HepG2 (cell line): Measurements from ENCODE around the gene PLCL1.

Experiments
- ADNP ChIP-seq: sonication (generic); formaldehyde crosslinking; IDR thresholded peaks from 2 replicates; pipeline ENCODE4 v1.4.0; 2020; ENCODE audit warnings: missing genetic modification reagents
- ARNT ChIP-seq: fragments of 450-650 bp; IDR thresholded peaks from 2 replicates; pipeline ENCODE4 v1.6.1; 2017
- CTCF ChIP-seq: sonication (generic); formaldehyde crosslinking; IDR thresholded peaks from 2 replicates; pipeline ENCODE4 v1.5.0; 2020; ENCODE audit warnings: mild to moderate bottlenecking, missing genetic modification reagents, moderate library complexity
- FOXM1 ChIP-seq: sonication (generic); formaldehyde crosslinking; IDR thresholded peaks from 2 replicates; pipeline ENCODE4 v1.5.0; 2020; ENCODE audit warnings: missing genetic modification reagents
- MAX ChIP-seq: IDR thresholded peaks from 2 replicates; pipeline ENCODE4 v1.6.1; 2012; ENCODE audit warnings: inconsistent platforms
- MLLT10 ChIP-seq: sonication (generic); formaldehyde crosslinking; IDR thresholded peaks from 2 replicates; pipeline ENCODE4 v1.4.0; 2020; ENCODE audit warnings: missing genetic modification reagents
- ONECUT2 ChIP-seq: sonication (generic); formaldehyde crosslinking; IDR thresholded peaks from 2 replicates; pipeline ENCODE4 v1.4.0; 2020; ENCODE audit warnings: missing genetic modification reagents
- POLR2AphosphoS5 ChIP-seq: IDR thresholded peaks from 2 replicates; pipeline ENCODE4 v1.6.1; 2012; ENCODE audit warnings: low read depth, low read length
- ZBTB49 ChIP-seq: sonication (generic); formaldehyde crosslinking; IDR thresholded peaks from 2 replicates; pipeline ENCODE4 v1.4.0; 2020; ENCODE audit warnings: missing genetic modification reagents, borderline replicate concordance
- ZFP91 ChIP-seq: sonication (generic); formaldehyde crosslinking; IDR thresholded peaks from 2 replicates; pipeline ENCODE4 v1.9.0; 2022; ENCODE audit warnings: missing genetic modification reagents, mild to moderate bottlenecking, borderline replicate concordance
- ZNF530 ChIP-seq: sonication (generic); formaldehyde crosslinking; IDR thresholded peaks from 2 replicates; pipeline ENCODE4 v1.5.0; 2020; ENCODE audit warnings: low read depth, mild to moderate bottlenecking, missing genetic modification reagents
- ZNF546 ChIP-seq: sonication (generic); formaldehyde crosslinking; conservative IDR thresholded peaks from 2 replicates; pipeline ENCODE4 v1.8.1; 2023; ENCODE audit warnings: mild to moderate bottlenecking, missing genetic modification reagents
- ZNF724P ChIP-seq: sonication (generic); formaldehyde crosslinking; IDR thresholded peaks from 2 replicates; pipeline ENCODE4 v1.8.0; 2022; ENCODE audit warnings: missing genetic modification reagents, borderline replicate concordance

DNA sequence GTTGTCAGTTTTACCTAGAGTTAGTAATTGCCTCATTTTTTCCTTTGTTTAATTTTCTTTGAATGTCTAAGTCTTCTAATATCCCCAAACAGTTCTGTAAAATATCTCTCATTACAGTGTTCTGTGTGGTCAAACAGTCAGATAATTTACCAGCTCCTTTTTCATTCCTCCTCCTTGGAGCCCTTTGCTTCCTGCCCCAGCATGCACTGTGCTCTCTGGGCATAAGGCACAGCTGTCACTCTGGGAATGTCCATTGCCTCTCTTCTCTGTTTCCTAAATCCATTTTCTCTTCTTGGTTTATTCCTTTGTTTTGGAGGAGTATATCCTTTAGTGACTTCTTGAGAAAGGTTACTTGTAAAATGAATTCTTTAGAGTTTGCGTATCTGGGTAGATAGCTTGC, 139.3 kb downstream of the PLCL1 start:
- TF ChIP-seq POLR2AphosphoS5 (no peak), ADNP (no peak), ZBTB49 (no peak), ZNF546 (CRISPR knock-in tag) (no peak), ZFP91 (CRISPR knock-in tag) (no peak), ARNT (no peak), ZNF724P (no peak), MLLT10 (CRISPR knock-in tag) (no peak), CTCF (CRISPR knock-in tag) (no peak), FOXM1 (CRISPR knock-in tag) (no peak), ZNF530 (CRISPR knock-in tag) (no peak), ONECUT2 (CRISPR knock-in tag) (no peak), MAX (no peak)
